ENCODE data around the gene ZMIZ1. TPM values are rescaled to one million over a fixed set of nuclear protein-coding genes. Genes with fewer than 3 reads are reported as not detected.
"Not testable (repeated sequence)": the region's sequence is repeated elsewhere in the genome, so short reads cannot be mapped to it uniquely, and the experiment has no call there.

ZMIZ1 gene
- total RNA-seq, 1 donor: 23.3 TPM

DNA sequence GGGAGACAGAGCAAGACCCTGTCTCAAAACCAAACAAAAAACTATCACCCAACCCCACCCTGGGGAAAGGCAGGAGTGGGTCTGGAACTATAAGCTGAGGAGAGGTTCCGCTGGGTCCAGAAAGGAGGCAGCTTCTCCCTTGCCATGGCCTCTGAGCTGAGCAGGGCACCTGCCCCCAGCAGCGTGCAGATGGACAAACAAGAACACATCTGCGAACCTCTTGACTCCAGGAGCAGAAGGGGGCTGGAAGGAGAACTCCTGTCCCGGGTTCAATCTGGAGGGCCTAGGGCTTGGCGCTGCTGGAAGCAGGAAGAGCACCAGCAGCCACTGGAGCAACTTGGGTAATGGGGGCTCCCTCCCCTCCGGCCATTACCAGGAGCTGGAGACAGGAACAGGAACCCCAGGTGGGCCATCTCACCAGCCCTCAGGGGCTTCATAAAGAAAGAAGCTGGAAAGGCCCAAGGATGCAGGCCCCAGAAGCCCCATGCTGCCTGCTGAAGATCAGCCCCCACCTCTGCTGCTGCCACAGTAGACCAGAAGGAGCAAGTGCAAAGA lies 259.5 kb downstream of the ZMIZ1 start:
- TF ChIP-seq, protein P1, sequence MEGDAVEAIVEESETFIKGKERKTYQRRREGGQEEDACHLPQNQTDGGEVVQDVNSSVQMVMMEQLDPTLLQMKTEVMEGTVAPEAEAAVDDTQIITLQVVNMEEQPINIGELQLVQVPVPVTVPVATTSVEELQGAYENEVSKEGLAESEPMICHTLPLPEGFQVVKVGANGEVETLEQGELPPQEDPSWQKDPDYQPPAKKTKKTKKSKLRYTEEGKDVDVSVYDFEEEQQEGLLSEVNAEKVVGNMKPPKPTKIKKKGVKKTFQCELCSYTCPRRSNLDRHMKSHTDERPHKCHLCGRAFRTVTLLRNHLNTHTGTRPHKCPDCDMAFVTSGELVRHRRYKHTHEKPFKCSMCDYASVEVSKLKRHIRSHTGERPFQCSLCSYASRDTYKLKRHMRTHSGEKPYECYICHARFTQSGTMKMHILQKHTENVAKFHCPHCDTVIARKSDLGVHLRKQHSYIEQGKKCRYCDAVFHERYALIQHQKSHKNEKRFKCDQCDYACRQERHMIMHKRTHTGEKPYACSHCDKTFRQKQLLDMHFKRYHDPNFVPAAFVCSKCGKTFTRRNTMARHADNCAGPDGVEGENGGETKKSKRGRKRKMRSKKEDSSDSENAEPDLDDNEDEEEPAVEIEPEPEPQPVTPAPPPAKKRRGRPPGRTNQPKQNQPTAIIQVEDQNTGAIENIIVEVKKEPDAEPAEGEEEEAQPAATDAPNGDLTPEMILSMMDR (IDR thresholded peaks at IDR 0.05; ENCODE audit: insufficient read depth, low read depth, low read length): no peak
- H3K4me3 ChIP-seq (ENCODE audit: low read depth, low read length): no peak overlapping the region
- no peak for DNase-seq (ENCODE audit: low read depth)

DNA sequence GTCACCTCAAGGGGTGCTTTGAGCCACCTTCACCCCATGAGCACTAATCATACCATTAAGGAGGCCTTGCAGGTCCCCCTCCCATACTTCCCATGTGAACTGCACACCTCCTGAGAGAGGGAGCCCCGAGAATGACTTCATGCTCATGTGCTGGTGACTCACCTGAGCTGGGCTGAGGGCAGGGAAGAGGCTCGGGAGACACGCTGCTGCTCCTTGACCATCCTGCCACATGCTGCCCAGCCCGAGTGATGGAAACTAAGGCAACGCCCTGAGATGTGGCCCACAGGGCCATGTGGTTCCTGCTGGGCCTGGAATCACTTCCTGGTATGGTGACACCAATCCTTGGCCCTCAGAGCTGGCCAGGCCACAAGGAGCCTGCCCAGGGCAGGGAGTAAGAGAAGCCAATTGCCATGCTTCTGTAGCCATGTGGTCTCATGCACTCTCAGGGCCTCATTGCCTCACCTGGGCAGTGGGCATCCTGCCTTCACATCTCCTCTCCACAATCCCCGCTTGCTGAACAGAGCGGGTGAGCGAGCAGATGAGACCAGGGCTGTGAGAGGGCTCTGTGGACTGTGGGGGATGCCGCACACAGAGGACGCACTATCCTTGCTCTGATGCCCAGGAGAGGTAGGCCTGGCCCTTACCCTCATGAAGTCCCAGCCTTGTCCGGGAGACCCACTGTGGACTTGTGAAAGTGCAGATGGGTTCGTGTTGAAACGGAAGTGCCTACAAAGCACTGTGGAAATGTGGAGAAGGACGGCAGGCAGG lies 260.2 kb downstream of the ZMIZ1 start:
- TF ChIP-seq, protein P1 (IDR thresholded peaks at IDR 0.05; ENCODE audit: insufficient read depth, low read depth, low read length): no peak
- no peak for DNase-seq (ENCODE audit: low read depth)
- H3K4me3 ChIP-seq (ENCODE audit: low read depth, low read length): no peak overlapping the region

DNA sequence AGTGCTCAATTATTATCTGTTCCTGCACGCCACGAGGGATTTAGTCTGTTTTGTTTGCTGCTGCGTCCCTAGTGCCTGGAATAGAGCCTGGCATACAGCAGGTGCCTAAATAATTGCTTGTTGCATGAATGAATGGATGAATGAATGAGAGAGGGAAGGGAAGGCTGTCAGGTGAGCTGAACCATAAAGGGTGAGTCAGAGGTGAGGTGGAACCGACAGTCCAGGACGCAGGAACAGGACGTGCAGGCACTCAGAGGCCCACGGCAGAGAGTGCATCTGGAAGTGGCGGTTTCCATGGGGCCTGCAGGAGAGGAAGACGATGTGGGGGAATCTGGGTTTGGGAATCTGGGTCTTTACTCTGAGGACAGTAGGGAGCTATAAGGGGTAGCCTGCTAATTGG lies 260.8 kb downstream of the ZMIZ1 start:
- DNase-seq (ENCODE audit: low read depth): no peak
- TF ChIP-seq, protein P1 (IDR thresholded peaks at IDR 0.05; ENCODE audit: insufficient read depth, low read depth, low read length): no peak
- H3K4me3 ChIP-seq (ENCODE audit: low read depth, low read length): no peak overlapping the region

DNA sequence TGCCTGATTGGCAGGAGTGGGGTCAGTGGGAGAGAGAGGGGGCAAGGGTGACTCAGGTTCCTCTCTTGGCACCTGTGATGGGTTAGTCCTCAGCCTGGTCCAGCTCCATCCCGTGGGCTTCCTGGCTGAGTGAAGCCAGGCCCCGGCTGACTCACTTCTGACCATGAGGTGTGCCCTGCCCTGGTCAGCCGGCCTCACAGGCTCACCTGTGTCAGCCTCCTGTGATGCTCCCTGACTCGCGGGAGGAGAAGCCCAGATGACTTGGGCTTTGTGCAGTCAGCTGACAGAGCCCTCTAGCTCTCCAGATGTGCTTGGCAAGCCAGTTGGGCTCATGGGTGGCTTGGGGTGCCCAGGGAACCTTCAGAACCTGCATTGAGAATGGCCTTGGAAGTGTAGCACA lies 262.5 kb downstream of the ZMIZ1 start:
- no peak for DNase-seq (ENCODE audit: low read depth)
- TF ChIP-seq, protein P1 (IDR thresholded peaks at IDR 0.05; ENCODE audit: insufficient read depth, low read depth, low read length): no peak
- no peak overlapping the region for H3K4me3 ChIP-seq (ENCODE audit: low read depth, low read length)

DNA sequence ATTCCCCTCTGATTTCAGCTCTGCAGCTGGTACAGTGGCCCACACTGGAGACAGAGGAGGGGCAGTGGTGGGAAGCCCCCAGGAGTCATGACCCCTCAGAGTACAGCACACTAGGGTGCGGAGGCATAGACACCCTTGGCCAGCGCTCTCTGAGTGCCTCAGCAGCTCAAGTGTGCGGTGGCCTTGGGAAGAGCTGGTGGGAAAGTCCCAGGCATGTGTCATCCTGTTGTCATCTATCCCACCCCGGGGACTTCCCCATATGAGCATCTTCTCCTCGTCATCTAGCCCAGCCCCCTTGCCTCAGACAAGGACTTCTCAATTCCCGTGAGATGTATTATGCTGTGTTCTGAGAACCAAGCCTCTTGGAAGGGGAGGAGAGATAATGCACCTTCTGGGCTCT lies 262.9 kb downstream of the ZMIZ1 start:
- TF ChIP-seq, protein P1 (IDR thresholded peaks at IDR 0.05; ENCODE audit: insufficient read depth, low read depth, low read length): no peak
- H3K4me3 ChIP-seq (ENCODE audit: low read depth, low read length): no peak overlapping the region

DNA sequence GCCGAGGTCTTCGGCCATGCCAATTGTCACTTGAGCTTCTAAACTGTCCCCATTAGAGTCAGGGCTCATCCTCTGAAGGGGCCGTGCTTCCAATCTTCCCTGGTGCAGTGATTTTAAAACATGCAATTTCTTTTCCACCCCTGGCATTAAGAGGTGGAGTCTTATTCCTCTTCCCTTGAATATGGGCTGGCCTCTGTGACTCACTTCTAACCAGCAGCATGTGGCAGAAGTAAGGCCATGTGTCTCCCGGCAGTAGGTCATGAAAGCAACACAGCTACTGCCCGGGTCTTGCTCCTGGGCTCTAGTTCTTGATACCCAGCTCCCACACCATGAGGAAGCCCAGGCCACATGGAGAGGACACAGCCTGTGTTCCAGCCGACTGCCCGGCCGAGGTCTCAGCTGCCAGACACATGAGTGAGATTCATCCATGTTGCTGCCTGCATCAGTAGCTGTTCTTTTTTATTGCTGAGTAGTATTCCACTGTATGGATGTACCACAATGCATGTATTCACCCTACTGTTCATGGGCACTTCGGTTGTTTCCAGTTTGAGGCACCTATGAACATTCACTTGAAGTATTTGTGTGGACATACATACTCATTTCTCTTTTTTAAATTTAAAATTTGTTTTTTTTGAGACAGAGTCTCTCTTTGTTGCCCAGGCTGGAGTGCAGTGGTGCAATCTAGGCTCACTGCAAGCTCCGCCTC lies 264.0 kb downstream of the ZMIZ1 start:
- not testable (repeated sequence) for DNase-seq (ENCODE audit: low read depth); H3K4me3 ChIP-seq (ENCODE audit: low read depth, low read length)

More for the DNA sequence above, 262.9 kb downstream of the ZMIZ1 start:
- peak; percentile 82 for DNase-seq (ENCODE audit: low read depth)

DNA sequence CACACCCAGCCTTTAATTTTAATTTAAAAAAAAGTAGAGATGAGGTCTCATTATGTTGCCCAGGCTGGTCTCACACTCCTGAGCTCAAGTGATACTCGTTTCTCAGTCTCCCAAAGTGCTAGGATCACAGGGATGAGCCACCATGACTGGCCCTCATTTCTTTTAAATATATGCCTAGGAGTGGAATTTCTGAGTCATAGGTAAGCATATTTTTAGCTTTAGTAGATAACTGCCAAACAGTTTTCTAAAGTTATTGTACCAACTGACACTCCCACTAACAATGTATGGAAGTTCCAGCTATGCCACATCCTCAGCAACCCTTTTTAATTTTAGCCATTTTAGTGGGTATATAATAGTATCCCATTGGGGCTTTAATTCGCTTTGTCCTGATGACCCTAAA lies 264.7 kb downstream of the ZMIZ1 start:
- TF ChIP-seq, protein P1 (IDR thresholded peaks at IDR 0.05; ENCODE audit: insufficient read depth, low read depth, low read length): no peak
- H3K4me3 ChIP-seq (ENCODE audit: low read depth, low read length): no peak overlapping the region
- no peak for DNase-seq (ENCODE audit: low read depth)
